GM06990 (cell line): ENCODE data around the gene DPT.

Experiments used
- DNase-seq: peaks from one replicate; pipeline ENCODE4 v3.0.0-alpha.2; 2011; ENCODE audit not compliant: insufficient read length; ENCODE audit errors: extremely low read depth
- H3K27me3 ChIP-seq: replicated peaks from 2 replicates; pipeline ENCODE4 v1.6.0; 2011; ENCODE audit warnings: low read length; ENCODE audit not compliant: control insufficient read depth, insufficient read depth
- H3K36me3 ChIP-seq: 2 replicates; pipeline ENCODE4 v1.5.1; 2011; ENCODE audit warnings: low read length; ENCODE audit not compliant: control insufficient read depth, insufficient read depth
- H3K4me3 ChIP-seq: replicated peaks from 2 replicates; pipeline ENCODE4 v1.5.1; 2011; ENCODE audit warnings: low read depth, mild to moderate bottlenecking, control low read depth, low read length
- TF ChIP-seq, protein P1 (sequence below): IDR thresholded peaks from 2 replicates; pipeline ENCODE4 v1.5.1; 2011; ENCODE audit warnings: low read length, control low read depth, mild to moderate bottlenecking, inconsistent platforms; ENCODE audit not compliant: insufficient read depth, poor library complexity, severe bottlenecking

Gene DPT

DNA sequence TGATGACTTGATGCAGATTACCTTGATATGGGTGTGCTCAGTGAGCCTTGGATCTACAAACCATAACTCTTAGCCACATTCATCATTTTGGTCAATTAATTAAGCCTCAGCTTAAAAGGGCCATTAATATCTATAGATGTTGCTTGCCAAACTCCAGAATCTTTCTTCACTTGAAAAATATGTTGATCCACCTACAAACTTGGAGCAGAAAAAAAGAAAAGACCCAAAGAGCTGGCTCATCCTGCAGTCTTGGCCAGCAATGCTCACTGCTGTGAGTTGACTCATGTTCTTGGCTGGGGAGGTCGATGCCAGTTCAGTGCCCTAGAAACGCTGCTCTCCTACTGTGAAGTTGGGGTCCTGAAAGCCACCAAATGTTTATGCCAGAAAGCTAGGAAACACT lies 75.4 kb downstream of the DPT start:
- no peaks in the 10 kb centered on the region for H3K36me3 ChIP-seq
- H3K27me3 ChIP-seq, result no peaks in the 10 kb centered on the region; the same call in 1 of the 2 replicates
- H3K4me3 ChIP-seq, result no peak overlapping the region
- no peak for DNase-seq
- TF ChIP-seq, protein P1, sequence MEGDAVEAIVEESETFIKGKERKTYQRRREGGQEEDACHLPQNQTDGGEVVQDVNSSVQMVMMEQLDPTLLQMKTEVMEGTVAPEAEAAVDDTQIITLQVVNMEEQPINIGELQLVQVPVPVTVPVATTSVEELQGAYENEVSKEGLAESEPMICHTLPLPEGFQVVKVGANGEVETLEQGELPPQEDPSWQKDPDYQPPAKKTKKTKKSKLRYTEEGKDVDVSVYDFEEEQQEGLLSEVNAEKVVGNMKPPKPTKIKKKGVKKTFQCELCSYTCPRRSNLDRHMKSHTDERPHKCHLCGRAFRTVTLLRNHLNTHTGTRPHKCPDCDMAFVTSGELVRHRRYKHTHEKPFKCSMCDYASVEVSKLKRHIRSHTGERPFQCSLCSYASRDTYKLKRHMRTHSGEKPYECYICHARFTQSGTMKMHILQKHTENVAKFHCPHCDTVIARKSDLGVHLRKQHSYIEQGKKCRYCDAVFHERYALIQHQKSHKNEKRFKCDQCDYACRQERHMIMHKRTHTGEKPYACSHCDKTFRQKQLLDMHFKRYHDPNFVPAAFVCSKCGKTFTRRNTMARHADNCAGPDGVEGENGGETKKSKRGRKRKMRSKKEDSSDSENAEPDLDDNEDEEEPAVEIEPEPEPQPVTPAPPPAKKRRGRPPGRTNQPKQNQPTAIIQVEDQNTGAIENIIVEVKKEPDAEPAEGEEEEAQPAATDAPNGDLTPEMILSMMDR, result no peak

DNA sequence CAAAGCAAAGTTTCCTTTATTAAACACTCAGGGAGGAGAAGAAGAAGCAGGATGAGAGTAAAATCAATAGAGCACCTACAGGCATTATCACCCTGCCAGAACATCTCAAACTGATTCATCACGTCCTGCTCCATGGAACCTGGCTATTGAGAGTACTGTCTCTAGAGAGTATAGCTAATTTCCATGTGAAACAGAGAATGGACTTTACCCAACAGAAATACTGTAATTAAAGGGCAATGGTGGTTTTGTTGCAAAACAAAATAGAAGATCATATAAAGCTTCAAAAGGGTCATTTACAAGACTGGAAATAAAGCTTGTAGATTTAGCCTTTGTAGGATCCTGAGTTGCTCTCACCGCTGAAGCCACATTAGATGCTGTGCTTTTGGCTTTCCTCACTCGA lies 83.3 kb downstream of the DPT start:
- TF ChIP-seq, protein P1, result no peak
- no peaks in the 10 kb centered on the region; the same call in 1 of the 2 replicates for H3K27me3 ChIP-seq
- no peak overlapping the region for H3K4me3 ChIP-seq
- no peaks in the 10 kb centered on the region for H3K36me3 ChIP-seq
- DNase-seq, result no peak
